DMS153 treated with DMSO at 0.1 percent for 48 hours (cell line): Measurements from ENCODE around the gene VPS9D1.
"Not testable (repeated sequence)": the region's sequence is repeated elsewhere in the genome, so short reads cannot be mapped to it uniquely, and the experiment has no call there.

Source experiments
- DNase-seq: peaks from one replicate; lab custom pipeline; 2025; ENCODE audit not compliant: unreplicated experiment; lab: John Stamatoyannopoulos, UW

Gene VPS9D1

DNA sequence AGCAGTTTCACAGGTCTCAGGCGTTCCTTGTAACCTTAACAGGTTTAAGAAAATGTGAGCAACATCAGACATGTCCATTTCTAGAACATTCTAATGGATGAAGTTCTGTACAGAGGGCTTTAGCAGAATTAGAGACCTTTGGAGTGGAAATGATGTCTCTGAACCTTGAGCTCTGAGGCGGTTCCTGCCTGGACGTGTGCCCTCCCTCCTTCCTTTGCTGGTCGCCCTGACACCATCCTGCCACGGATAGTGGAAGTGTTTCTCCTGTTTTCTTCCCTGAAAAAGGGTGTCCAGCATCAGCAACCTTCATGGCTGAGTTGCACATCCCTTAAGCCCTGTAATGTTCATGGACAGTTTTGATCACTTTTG lies 51.9 kb downstream of the VPS9D1 start:
- no peak for DNase-seq

- no peak for DNase-seq
Measured at GRCh38 chr16:89667633-89668032, 53.1 kb downstream of the VPS9D1 start.

DNA sequence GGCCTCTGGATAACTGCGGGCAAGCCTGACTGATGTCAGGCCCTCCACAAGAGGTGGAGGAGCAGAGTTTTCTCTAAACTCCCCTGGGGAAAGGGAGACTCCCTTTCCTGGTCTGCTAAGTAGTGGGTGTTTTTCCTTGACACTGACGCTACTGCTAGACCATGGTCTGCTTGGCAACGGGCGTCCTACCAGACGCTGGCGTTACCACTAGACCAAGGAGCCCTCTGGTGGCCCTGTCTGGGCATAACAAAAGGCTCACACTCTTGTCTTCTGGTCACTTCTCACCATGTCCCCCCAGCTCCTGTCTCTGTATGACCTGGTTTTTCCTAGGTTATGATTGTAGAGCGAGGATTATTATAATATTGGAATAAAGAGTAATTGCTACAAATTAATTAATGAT lies 53.7 kb downstream of the VPS9D1 start:
- not testable (repeated sequence) for DNase-seq

- DNase-seq: not testable (repeated sequence)
Measured at GRCh38 chr16:89664238-89664637, 56.5 kb downstream of the VPS9D1 start.

DNA sequence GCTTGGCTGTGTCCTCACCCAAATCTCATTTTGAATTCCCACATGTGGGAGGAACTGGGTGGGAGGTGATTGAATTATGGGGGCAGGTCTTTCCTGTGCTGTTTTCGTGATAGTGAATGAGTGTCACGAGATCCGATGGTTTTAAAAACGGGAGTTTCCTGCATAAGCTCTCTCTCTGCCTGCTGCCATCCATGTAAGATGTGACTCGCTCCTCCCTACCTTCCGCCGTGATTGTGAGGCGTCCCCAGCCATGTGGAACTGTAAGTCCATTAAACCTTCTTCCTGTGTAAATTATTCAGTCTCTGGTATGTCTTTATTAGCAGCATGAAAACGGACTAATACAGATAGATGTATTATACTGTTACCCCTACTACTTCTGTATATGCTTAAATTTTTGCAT lies 59.5 kb downstream of the VPS9D1 start:
- no peak for DNase-seq

GRCh38 chr16:89660146-89660545 lies 60.6 kb downstream of the VPS9D1 start:
- no peak for DNase-seq

DNA sequence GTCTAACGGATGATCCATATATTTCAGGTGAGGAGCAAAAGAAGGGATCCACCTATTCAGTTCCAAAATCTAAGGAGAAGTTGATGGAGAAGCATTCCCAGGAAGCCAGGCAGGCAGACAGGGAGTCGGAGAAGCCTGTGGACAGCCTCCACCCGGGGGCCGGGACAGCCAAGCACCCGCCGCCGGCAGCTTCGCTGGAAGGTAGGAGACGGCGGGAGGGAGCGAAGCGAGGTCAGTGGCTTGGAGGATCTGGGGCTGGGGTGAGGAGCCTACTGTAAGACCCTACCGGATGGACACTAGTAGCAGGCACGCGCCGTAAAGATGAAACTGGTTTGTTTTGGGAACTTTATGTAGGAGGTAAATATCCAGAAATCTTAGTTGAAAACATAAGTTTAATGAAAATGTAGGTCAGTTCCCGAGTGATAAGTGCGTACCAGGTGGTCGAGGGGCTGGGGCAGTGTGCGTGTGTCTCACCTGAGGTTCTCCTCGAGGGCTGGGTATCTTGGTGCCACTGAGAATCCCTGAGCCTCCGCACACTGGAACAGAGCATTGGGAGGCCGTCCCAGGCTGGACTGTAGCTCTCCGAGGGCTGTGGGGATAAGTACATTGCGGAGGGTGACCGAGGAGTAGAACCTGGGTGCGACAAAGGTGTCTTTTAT lies 62.3 kb downstream of the VPS9D1 start:
- DNase-seq: no peak

DNA sequence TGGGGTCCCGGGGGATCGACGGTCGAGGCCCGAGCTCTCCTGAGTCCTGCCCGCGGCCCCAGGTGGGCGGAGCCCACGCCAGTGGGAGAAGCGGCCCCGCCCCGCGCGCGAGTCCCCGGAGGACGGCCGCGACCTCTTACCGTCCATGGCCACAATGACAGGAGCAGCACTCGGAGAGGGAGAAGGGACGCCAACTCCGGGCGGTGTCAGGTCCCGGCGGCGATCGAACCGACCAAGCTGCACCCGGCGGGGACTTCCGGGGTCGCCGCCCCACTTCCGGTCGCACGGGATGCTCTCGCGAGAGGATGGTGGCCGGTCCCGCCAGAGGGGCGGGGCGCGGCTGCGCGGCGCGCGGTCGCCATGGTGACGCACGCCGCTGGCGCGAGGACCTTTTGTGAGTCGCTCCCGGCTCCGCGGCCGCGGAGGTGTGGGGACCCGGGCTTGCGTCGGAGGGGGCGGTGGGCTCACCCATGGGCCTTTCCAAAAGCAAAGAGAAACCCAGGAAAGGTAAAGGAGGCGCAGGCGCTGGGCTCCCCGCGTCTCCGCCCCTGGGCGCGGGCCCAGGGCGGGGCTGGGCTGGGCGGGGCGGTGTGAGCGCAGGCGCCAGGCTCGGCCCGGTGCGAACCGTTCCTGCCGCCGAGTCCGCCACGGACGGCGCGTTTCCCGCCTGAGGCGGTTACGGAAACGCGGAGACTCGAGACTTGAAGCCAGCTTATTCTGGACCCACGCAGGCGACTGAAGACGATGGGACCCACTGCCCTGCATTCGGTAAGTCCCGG lies 63.1 kb downstream of the VPS9D1 start, which contains the start of the genes CHMP1A and SPATA33:
TSS of gene CHMP1A (minus strand) at position 267 of the 779 bp plus-strand sequence. CDS start at position 147, 120 bp downstream.
TSS of gene SPATA33 (plus strand) at position 395 of the 779 bp plus-strand sequence. CDS start at position 471, 76 bp downstream.
- DNase-seq: peak; percentile 67
